Cardiac fibroblast (primary cell): ENCODE data around the gene JAZF1.

ENCODE experiments used
- DNase-seq, 2 donors: peaks; one replicate each; pipeline versions ENCODE4 v3.0.0 to v3.0.0-alpha.2; 2010; ENCODE audit warnings: low read depth in 2 of 2
- H3K4me3 ChIP-seq, 2 donors: replicated peaks in 1 of 2; 1 replicate in 1 of 2; 2 replicates in 1 of 2; pipeline ENCODE4 v1.5.1; 2011; ENCODE audit warnings: low read depth in 2 of 2, low read length in 2 of 2, mild to moderate bottlenecking in 2 of 2, moderate library complexity in 1 of 2
- CTCF ChIP-seq: IDR thresholded peaks from one replicate; pipeline ENCODE4 v1.5.1; 2011; ENCODE audit warnings: low read depth, mild to moderate bottlenecking, low read length, inconsistent platforms

JAZF1 gene

GRCh38 chr7:28169230-28169629 is 11.4 kb downstream of the JAZF1 start:
- DNase-seq, result no peak
- no peak for TF ChIP-seq CTCF
- H3K4me3 ChIP-seq, result no peak overlapping the region

- no peak for TF ChIP-seq CTCF
- H3K4me3 ChIP-seq, result no peak overlapping the region
- no peak for DNase-seq
Measured at GRCh38 chr7:28168393-28169158, 12.0 kb downstream of the JAZF1 start.

- no peak overlapping the region for H3K4me3 ChIP-seq
- no peak for DNase-seq
- no peak for TF ChIP-seq CTCF
Measured at GRCh38 chr7:28166982-28167715, 13.4 kb downstream of the JAZF1 start.

- no peak for TF ChIP-seq CTCF
- H3K4me3 ChIP-seq, result no peak overlapping the region
- DNase-seq, result peak; percentile 67 to 90
Measured at GRCh38 chr7:28165961-28166955, 14.3 kb downstream of the JAZF1 start.

GRCh38 chr7:28165261-28165660 is 15.3 kb downstream of the JAZF1 start:
- TF ChIP-seq CTCF, result no peak
- no peak for DNase-seq
- H3K4me3 ChIP-seq, result no peak overlapping the region

GRCh38 chr7:28163949-28164348 is 16.6 kb downstream of the JAZF1 start:
- H3K4me3 ChIP-seq, result no peak overlapping the region
- peak; percentile 43 to 62 for DNase-seq

More at GRCh38 chr7:28163949-28164348, 16.6 kb downstream of the JAZF1 start:
- no peak for TF ChIP-seq CTCF
